Measurements from ENCODE around the gene SELENOO. TPM values are rescaled to one million over a fixed set of nuclear protein-coding genes. Genes with fewer than 3 reads are reported as not detected.
"Not testable (repeated sequence)": the region's sequence is repeated elsewhere in the genome, so short reads cannot be mapped to it uniquely, and the experiment has no call there.

Gene SELENOO
- total RNA-seq, 1 experiment from 2014 or later = 20.0 TPM

GRCh38 chr22:50199829-50200460 is 866 bp upstream of the SELENOO start:
- peak overlapping the region; percentile 61 for H3K27ac ChIP-seq (ENCODE audit: low read length)
- H3K79me2 ChIP-seq (ENCODE audit: low read length) = peaks cover 28% of the 10 kb centered on the region
- H3K4me2 ChIP-seq (ENCODE audit: low read depth, low read length, poor library complexity, severe bottlenecking) = peak overlapping the region; percentile 78
- H4K20me1 ChIP-seq (ENCODE audit: insufficient read depth, low read depth, low read length) = peaks cover 3% of the 10 kb centered on the region; the same call in 1 of the 2 replicates
- peak; percentile 62 for DNase-seq
- H3K9me3 ChIP-seq (ENCODE audit: low read length) = no peaks in the 10 kb centered on the region
- no peaks in the 10 kb centered on the region for H3K27me3 ChIP-seq (ENCODE audit: low read length)
- no peaks in the 10 kb centered on the region for H3K9me2 ChIP-seq (replicated peaks; ENCODE audit: insufficient read depth, low read length)
- H3K4me3 ChIP-seq (ENCODE audit: low read length) = peak overlapping the region; percentile 68
- H2AFZ ChIP-seq (ENCODE audit: low read length) = no peak overlapping the region
- H3K36me3 ChIP-seq (ENCODE audit: insufficient read depth, low read length) = no peaks in the 10 kb centered on the region; the same call in 1 of the 2 replicates
- peak overlapping the region; percentile 74 for H3K9ac ChIP-seq (ENCODE audit: low read length)
- peaks cover 57% of the 10 kb centered on the region for H3K4me1 ChIP-seq (ENCODE audit: low read length)

DNA sequence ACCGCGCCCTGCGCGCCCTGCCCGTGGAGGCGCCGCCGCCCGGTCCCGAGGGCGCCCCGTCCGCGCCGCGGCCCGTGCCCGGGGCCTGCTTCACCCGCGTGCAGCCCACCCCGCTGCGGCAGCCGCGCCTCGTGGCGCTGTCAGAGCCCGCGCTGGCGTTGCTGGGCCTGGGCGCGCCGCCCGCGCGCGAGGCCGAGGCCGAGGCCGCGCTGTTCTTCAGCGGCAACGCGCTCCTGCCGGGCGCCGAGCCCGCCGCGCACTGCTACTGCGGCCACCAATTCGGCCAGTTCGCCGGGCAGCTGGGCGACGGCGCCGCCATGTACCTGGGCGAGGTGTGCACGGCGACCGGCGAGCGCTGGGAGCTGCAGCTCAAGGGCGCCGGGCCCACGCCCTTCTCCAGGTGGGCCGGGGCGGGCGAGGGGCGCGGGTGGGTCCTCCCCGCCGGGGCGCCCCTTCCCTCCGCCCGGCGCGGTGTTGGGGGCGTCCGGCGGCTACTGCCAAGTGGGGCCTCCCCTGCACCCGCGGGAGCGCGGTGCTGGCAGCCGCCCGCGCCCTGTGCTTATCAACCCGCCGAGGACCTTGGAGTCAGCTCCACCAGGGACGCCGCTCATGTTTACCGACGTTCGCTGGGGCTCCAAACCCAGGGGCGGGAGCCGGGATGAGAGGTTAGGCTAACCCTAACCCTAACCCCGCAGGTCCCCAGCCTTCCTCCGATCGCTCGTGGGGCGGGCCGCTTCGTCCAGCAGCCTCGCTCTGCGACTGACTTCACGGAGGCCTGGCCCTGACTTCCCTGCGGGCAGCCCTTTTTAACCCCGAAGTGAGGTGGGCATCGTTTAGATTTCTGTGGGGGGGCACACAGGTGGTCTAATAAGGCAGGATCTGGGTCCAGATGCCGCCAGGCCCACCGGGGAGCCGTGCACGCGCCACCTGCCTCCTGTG is 649 bp downstream of the SELENOO start:
- peak overlapping the region; percentile 92 for H3K4me3 ChIP-seq (ENCODE audit: low read length)
- H3K9me3 ChIP-seq (ENCODE audit: low read length) = no peaks in the 10 kb centered on the region
- H2AFZ ChIP-seq (ENCODE audit: low read length) = no peak overlapping the region

DNA sequence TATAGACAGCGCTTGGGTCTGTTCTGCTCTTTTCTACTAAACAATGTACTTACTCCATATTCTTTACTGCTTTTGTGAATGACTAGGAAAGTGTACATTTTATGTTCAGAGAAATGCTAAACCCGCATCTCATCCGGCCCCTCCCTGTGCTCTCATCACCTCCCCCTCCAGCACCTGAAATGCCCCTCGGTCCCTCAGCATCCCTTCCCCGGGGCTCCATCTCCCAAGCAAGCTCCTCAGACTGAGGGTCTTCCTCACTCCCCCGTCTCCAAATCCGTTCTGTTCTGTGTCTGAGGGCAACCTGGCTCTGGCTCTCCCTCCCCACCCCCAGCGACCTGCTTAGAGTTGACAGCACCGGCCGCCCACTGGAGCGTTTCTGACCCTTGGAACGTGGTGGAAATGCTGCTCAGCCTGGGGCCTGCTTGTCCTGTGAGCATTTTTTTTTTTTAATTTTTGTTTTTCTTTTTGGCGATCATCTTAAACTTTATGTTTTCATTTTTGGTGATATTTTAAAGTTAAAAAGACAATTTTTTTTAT is 1.4 kb downstream of the SELENOO start:
- H3K9ac ChIP-seq (ENCODE audit: low read length) = peak overlapping the region; percentile 87
- peak; percentile 63 for DNase-seq
- peak overlapping the region; percentile 92 for H3K4me3 ChIP-seq (ENCODE audit: low read length)
- H3K9me3 ChIP-seq (ENCODE audit: low read length) = no peaks in the 10 kb centered on the region
- no peak overlapping the region for H2AFZ ChIP-seq (ENCODE audit: low read length)
- no peaks in the 10 kb centered on the region for H3K9me2 ChIP-seq (replicated peaks; ENCODE audit: insufficient read depth, low read length)
- H4K20me1 ChIP-seq (ENCODE audit: insufficient read depth, low read depth, low read length) = peaks cover 3% of the 10 kb centered on the region; the same call in 1 of the 2 replicates
- peaks cover 6% of the 10 kb centered on the region; the same call in 1 of the 2 replicates for H3K36me3 ChIP-seq (ENCODE audit: insufficient read depth, low read length)
- peaks cover 28% of the 10 kb centered on the region for H3K79me2 ChIP-seq (ENCODE audit: low read length)
- peaks cover 62% of the 10 kb centered on the region for H3K4me1 ChIP-seq (ENCODE audit: low read length)
- peak overlapping the region; percentile 92 for H3K4me2 ChIP-seq (ENCODE audit: low read depth, low read length, poor library complexity, severe bottlenecking)
- H3K27me3 ChIP-seq (ENCODE audit: low read length) = no peaks in the 10 kb centered on the region
- H3K27ac ChIP-seq (ENCODE audit: low read length) = peak overlapping the region; percentile 81

More for the DNA sequence above, 649 bp downstream of the SELENOO start:
- peak overlapping the region; percentile 81 for H3K27ac ChIP-seq (ENCODE audit: low read length)
- H3K36me3 ChIP-seq (ENCODE audit: insufficient read depth, low read length) = peaks cover 6% of the 10 kb centered on the region; the same call in 1 of the 2 replicates
- H3K9me2 ChIP-seq (replicated peaks; ENCODE audit: insufficient read depth, low read length) = no peaks in the 10 kb centered on the region
- H3K9ac ChIP-seq (ENCODE audit: low read length) = peak overlapping the region; percentile 87
- H3K27me3 ChIP-seq (ENCODE audit: low read length) = no peaks in the 10 kb centered on the region
- H3K79me2 ChIP-seq (ENCODE audit: low read length) = peaks cover 28% of the 10 kb centered on the region
- H3K4me2 ChIP-seq (ENCODE audit: low read depth, low read length, poor library complexity, severe bottlenecking) = peak overlapping the region; percentile 92
- H3K4me1 ChIP-seq (ENCODE audit: low read length) = peaks cover 61% of the 10 kb centered on the region
- H4K20me1 ChIP-seq (ENCODE audit: insufficient read depth, low read depth, low read length) = peaks cover 3% of the 10 kb centered on the region; the same call in 1 of the 2 replicates
- DNase-seq = peak; percentile 61

GRCh38 chr22:50203288-50203687 is 2.5 kb downstream of the SELENOO start:
- Histone ChIP-seq H3K27ac (ENCODE audit: low read length) (peak overlapping the region; percentile 81), H4K20me1 (ENCODE audit: insufficient read depth, low read depth, low read length) (peaks cover 3% of the 10 kb centered on the region; the same call in 1 of the 2 replicates), H3K9me3 (ENCODE audit: low read length) (no peaks in the 10 kb centered on the region), H3K36me3 (ENCODE audit: insufficient read depth, low read length) (peaks cover 6% of the 10 kb centered on the region; the same call in 1 of the 2 replicates), H3K27me3 (ENCODE audit: low read length) (no peaks in the 10 kb centered on the region), H3K4me1 (ENCODE audit: low read length) (peaks cover 72% of the 10 kb centered on the region), H3K79me2 (ENCODE audit: low read length) (peaks cover 28% of the 10 kb centered on the region), H3K9me2 (replicated peaks; ENCODE audit: insufficient read depth, low read length) (no peaks in the 10 kb centered on the region), H3K4me3 (ENCODE audit: low read length) (no peak overlapping the region), H3K9ac (ENCODE audit: low read length) (no peak overlapping the region), H2AFZ (ENCODE audit: low read length) (no peak overlapping the region), H3K4me2 (ENCODE audit: low read depth, low read length, poor library complexity, severe bottlenecking) (peak overlapping the region; percentile 92)
- DNase-seq = no peak

- H3K4me2 ChIP-seq (ENCODE audit: low read depth, low read length, poor library complexity, severe bottlenecking) = no peak overlapping the region
- peak overlapping the region; percentile 42 for H3K27ac ChIP-seq (ENCODE audit: low read length)
These were observed 3.8 kb downstream of the SELENOO start for GRCh38 chr22:50204571-50204970.

GRCh38 chr22:50204998-50205397 is 4.2 kb downstream of the SELENOO start:
- H3K79me2 ChIP-seq (ENCODE audit: low read length) = peaks cover 33% of the 10 kb centered on the region
- peaks cover 78% of the 10 kb centered on the region for H3K4me1 ChIP-seq (ENCODE audit: low read length)
- not testable (repeated sequence) for H2AFZ ChIP-seq (ENCODE audit: low read length); H4K20me1 ChIP-seq (ENCODE audit: insufficient read depth, low read depth, low read length); H3K36me3 ChIP-seq (ENCODE audit: insufficient read depth, low read length); H3K27me3 ChIP-seq (ENCODE audit: low read length); H3K4me3 ChIP-seq (ENCODE audit: low read length); H3K9ac ChIP-seq (ENCODE audit: low read length); H3K4me2 ChIP-seq (ENCODE audit: low read depth, low read length, poor library complexity, severe bottlenecking); H3K9me2 ChIP-seq (replicated peaks; ENCODE audit: insufficient read depth, low read length); DNase-seq; H3K9me3 ChIP-seq (ENCODE audit: low read length)
- peak overlapping the region; percentile 42 for H3K27ac ChIP-seq (ENCODE audit: low read length)

More at GRCh38 chr22:50204571-50204970, 3.8 kb downstream of the SELENOO start:
- H2AFZ ChIP-seq (ENCODE audit: low read length) = no peak overlapping the region
- H3K9me3 ChIP-seq (ENCODE audit: low read length) = no peaks in the 10 kb centered on the region
- peaks cover 6% of the 10 kb centered on the region; the same call in 1 of the 2 replicates for H3K36me3 ChIP-seq (ENCODE audit: insufficient read depth, low read length)
- peaks cover 78% of the 10 kb centered on the region for H3K4me1 ChIP-seq (ENCODE audit: low read length)
- H4K20me1 ChIP-seq (ENCODE audit: insufficient read depth, low read depth, low read length) = peaks cover 3% of the 10 kb centered on the region; the same call in 1 of the 2 replicates
- H3K79me2 ChIP-seq (ENCODE audit: low read length) = peaks cover 30% of the 10 kb centered on the region
- no peaks in the 10 kb centered on the region for H3K9me2 ChIP-seq (replicated peaks; ENCODE audit: insufficient read depth, low read length)
- H3K9ac ChIP-seq (ENCODE audit: low read length) = no peak overlapping the region
- no peaks in the 10 kb centered on the region for H3K27me3 ChIP-seq (ENCODE audit: low read length)
- H3K4me3 ChIP-seq (ENCODE audit: low read length) = no peak overlapping the region
- DNase-seq = no peak

DNA sequence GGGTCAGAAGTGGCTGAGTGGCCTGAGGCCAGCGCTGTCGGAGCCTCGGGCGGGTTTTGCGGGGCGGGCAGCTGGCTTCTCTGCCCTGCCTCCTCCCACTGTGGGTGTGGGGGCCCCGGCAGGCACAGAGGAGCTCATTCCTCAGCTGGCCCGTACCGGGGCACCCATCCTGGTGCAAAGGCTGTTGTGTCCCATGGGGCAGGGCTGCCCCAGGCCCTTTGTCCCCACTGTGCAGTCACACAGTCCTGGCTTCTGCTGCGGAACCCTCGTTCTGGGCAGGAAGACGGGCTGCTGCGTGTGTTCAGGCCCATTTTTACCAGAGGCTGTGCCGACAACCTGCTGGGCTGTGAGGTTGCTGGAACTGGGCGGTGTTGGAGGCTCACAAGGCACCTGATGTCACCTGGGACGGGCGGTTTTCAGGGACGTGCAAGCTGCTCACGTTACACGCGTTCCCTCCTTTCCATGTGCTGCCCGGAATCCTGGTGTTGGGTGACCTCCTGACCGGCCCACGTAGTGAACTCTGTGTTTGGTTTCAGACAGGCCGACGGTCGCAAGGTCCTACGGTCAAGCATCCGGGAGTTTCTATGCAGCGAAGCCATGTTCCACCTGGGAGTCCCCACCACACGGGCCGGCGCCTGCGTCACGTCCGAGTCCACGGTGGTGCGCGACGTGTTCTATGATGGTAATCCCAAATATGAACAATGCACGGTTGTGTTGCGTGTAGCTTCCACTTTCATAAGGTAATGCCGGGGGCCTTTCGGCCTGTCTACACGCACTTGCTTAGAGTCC is 5.2 kb downstream of the SELENOO start:
- no peak overlapping the region; the same call in 1 of the 2 replicates for H3K4me3 ChIP-seq (ENCODE audit: low read length)
- peaks cover 75% of the 10 kb centered on the region for H3K4me1 ChIP-seq (ENCODE audit: low read length)
- H4K20me1 ChIP-seq (ENCODE audit: insufficient read depth, low read depth, low read length) = peaks cover 7% of the 10 kb centered on the region; the same call in 1 of the 2 replicates
- H3K27me3 ChIP-seq (ENCODE audit: low read length) = no peaks in the 10 kb centered on the region
- H3K4me2 ChIP-seq (ENCODE audit: low read depth, low read length, poor library complexity, severe bottlenecking) = peak overlapping the region; percentile 30
- no peak overlapping the region for H2AFZ ChIP-seq (ENCODE audit: low read length)
- H3K36me3 ChIP-seq (ENCODE audit: insufficient read depth, low read length) = peaks cover 13% of the 10 kb centered on the region; the same call in 1 of the 2 replicates
- peaks cover 40% of the 10 kb centered on the region for H3K79me2 ChIP-seq (ENCODE audit: low read length)
- H3K27ac ChIP-seq (ENCODE audit: low read length) = peak overlapping the region; percentile 87
- no peaks in the 10 kb centered on the region for H3K9me2 ChIP-seq (replicated peaks; ENCODE audit: insufficient read depth, low read length)
- H3K9me3 ChIP-seq (ENCODE audit: low read length) = no peaks in the 10 kb centered on the region
- 0 out of 2 replicates have a peak overlapping the region, but pooled peaks have one; percentile 42 for H3K9ac ChIP-seq (ENCODE audit: low read length)
- DNase-seq = no peak

Data from Karpas-422 (cell line).